ENCODE results near the gene LAMA5.

GRCh38 chr20:62415354-62416111, 48.4 kb upstream of the LAMA5 start:
- TF ChIP-seq CTCF (IDR thresholded peaks at IDR 0.05) (no peak), EP300 (IDR thresholded peaks at IDR 0.05) (no peak)

Data from ovary (tissue), 3 donors.